Measurements from ENCODE around the gene TSNAX. TPM values are rescaled to one million over a fixed set of nuclear protein-coding genes. Genes with fewer than 3 reads are reported as not detected.

The TSNAX gene
- total and polyA plus RNA-seq, 2 of the 8 experiments (the other 6 are each of a cell fraction or from before 2014, with no cell fraction given): 7.7 to 34.0 TPM

- Histone ChIP-seq H3K18ac (ENCODE audit: extremely low read depth, low read length) (no peak overlapping the region), H3K9ac (replicated peaks in 1 of 4; ENCODE audit: extremely low read depth in 1 of 4, low read depth in 3 of 4, low read length in 3 of 4) (no peak overlapping the region), H3K14ac (ENCODE audit: insufficient read length) (no peak overlapping the region), H2AFZ (ENCODE audit: low read length) (no peak overlapping the region), H2AK5ac (ENCODE audit: low read depth, low read length) (no peak overlapping the region), H2BK120ac (replicated peaks; ENCODE audit: low read depth, low read length) (no peak overlapping the region), H2BK15ac (ENCODE audit: low read length) (no peak overlapping the region), H3K4ac (replicated peaks; ENCODE audit: insufficient read length, low read depth, low read length) (no peak overlapping the region), H4K5ac (ENCODE audit: insufficient read length, low read depth, low read length) (no peak overlapping the region), H4K20me1 (replicated peaks in 1 of 2; ENCODE audit: control insufficient read depth in 1 of 2, insufficient read depth in 2 of 2, low read length in 2 of 2) (no peaks in the 10 kb centered on the region), H4K8ac (ENCODE audit: extremely low read depth, insufficient read depth, low read length) (no peak overlapping the region), H3K36me3 (ENCODE audit: control insufficient read depth in 2 of 4, insufficient read depth in 4 of 4, low read length in 3 of 4) (no peaks in the 10 kb centered on the region), H3K27me3 (replicated peaks in 1 of 4; ENCODE audit: control insufficient read depth in 3 of 4, extremely low read depth in 1 of 4, insufficient read depth in 3 of 4, low read length in 3 of 4) (peaks cover 0 to 1% (median 0%) of the 10 kb centered on the region in 4 experiments; a peak in 1 of 7 replicates), H2BK20ac (ENCODE audit: low read length) (no peak overlapping the region), H3K4me2 (ENCODE audit: insufficient read depth in 1 of 2, low read depth in 2 of 2, low read length in 2 of 2) (no peak overlapping the region), H3K27ac (ENCODE audit: low read depth, low read length) (no peak overlapping the region), H3K79me1 (ENCODE audit: low read depth, low read length) (no peaks in the 10 kb centered on the region), H2BK12ac (ENCODE audit: low read depth, low read length) (no peak overlapping the region), H3K4me1 (replicated peaks in 1 of 4; ENCODE audit: control insufficient read depth in 3 of 4, insufficient read depth in 4 of 4, low read length in 3 of 4) (no peaks in the 10 kb centered on the region), H3K79me2 (ENCODE audit: control insufficient read depth in 1 of 2, insufficient read depth in 2 of 2, low read length in 2 of 2) (no peaks in the 10 kb centered on the region), H3K23me2 (ENCODE audit: low read depth, low read length) (no peaks in the 10 kb centered on the region), H3K9me3 (ENCODE audit: insufficient read depth in 2 of 2, low read depth in 1 of 2, low read length in 1 of 2) (no peaks in the 10 kb centered on the region), H2BK5ac (ENCODE audit: low read depth, low read length) (no peak overlapping the region), H3K23ac (ENCODE audit: insufficient read length) (no peak overlapping the region), H3K56ac (replicated peaks; ENCODE audit: insufficient read length, low read depth, low read length) (no peak overlapping the region), H4K91ac (replicated peaks; ENCODE audit: insufficient read length, low read length) (no peak overlapping the region), H3K4me3 (ENCODE audit: extremely low read depth in 1 of 4, insufficient read depth in 2 of 4, low read depth in 3 of 4, low read length in 4 of 4) (no peak overlapping the region)
- FAIRE-seq (no peak), DNase-seq (ENCODE audit: low read depth in 1 of 2, low spot score in 2 of 2) (no peak)
- POLR2A ChIA-PET (ENCODE audit: partially characterized antibody): no interaction called here
- CTCF ChIA-PET (ENCODE audit: partially characterized antibody): interaction anchor here (1.0 to 1.3 kb wide), 2 partner anchors 11 to 13 kb away, joined by 3 to 4 read pairs; no protein-coding TSS in a partner anchor
- 83% methylated on average over 9 of the region's 9 CpGs; no CpG with 5 or more reads in 1 of the 2 experiments for WGBS, 2 experiments (ENCODE audit: extremely low coverage in 1 of 2, insufficient coverage in 1 of 2, insufficient read length in 1 of 2, insufficient replicate concordance in 2 of 2, low coverage in 1 of 2, low lambda C conversion rate in 2 of 2, missing lambda C conversion rate in 1 of 2)
- no peak for TF ChIP-seq TEAD4 (IDR thresholded peaks at IDR 0.05; ENCODE audit: low read depth, low read length)
- TF ChIP-seq PHF8 (conservative IDR thresholded peaks at IDR 0.05; ENCODE audit: low read depth, low read length): no peak
- no peak for TF ChIP-seq NANOG (IDR thresholded peaks at IDR 0.05; ENCODE audit: insufficient read depth, low read depth, low read length, poor library complexity, severe bottlenecking)
- no peak for TF ChIP-seq EP300 (IDR thresholded peaks at IDR 0.05; ENCODE audit: borderline replicate concordance in 1 of 2, low read depth in 2 of 2, low read length in 2 of 2)
- TF ChIP-seq HDAC2 (IDR thresholded peaks at IDR 0.05; ENCODE audit: borderline replicate concordance in 1 of 2, low read depth in 2 of 2, low read length in 2 of 2): no peak
- no peak for TF ChIP-seq EGR1 (IDR thresholded peaks at IDR 0.05; ENCODE audit: borderline replicate concordance, low read depth, low read length)
- no peak for TF ChIP-seq HDAC6 (IDR thresholded peaks at IDR 0.05; ENCODE audit: low read depth, low read length)
- TF ChIP-seq RFX5 (IDR thresholded peaks at IDR 0.05; ENCODE audit: borderline replicate concordance, low read depth, low read length): no peak
- no peak for TF ChIP-seq SIX5 (IDR thresholded peaks at IDR 0.05; ENCODE audit: low read depth, low read length)
- no peak for TF ChIP-seq POU5F1 (IDR thresholded peaks at IDR 0.05; ENCODE audit: low read depth, low read length)
- TF ChIP-seq CBX8 (IDR thresholded peaks at IDR 0.05; ENCODE audit: borderline replicate concordance, low read depth, low read length): no peak
- no peak for TF ChIP-seq NRF1 (IDR thresholded peaks at IDR 0.05; ENCODE audit: low read depth, low read length)
Observed at GRCh38 chr1:231507476-231508355, 20.8 kb upstream of the TSNAX start.
